ENCODE data around the gene MLST8. TPM values are rescaled to one million over a fixed set of nuclear protein-coding genes. Genes with fewer than 3 reads are reported as not detected.

Gene MLST8, protein sequence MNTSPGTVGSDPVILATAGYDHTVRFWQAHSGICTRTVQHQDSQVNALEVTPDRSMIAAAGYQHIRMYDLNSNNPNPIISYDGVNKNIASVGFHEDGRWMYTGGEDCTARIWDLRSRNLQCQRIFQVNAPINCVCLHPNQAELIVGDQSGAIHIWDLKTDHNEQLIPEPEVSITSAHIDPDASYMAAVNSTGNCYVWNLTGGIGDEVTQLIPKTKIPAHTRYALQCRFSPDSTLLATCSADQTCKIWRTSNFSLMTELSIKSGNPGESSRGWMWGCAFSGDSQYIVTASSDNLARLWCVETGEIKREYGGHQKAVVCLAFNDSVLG
- polyA plus RNA-seq (2013, experiment 1 of 2; ENCODE audit: insufficient read length) = 35.8 TPM
- 38.1 TPM for polyA plus RNA-seq (2013, experiment 2 of 2; ENCODE audit: insufficient read length)

DNA sequence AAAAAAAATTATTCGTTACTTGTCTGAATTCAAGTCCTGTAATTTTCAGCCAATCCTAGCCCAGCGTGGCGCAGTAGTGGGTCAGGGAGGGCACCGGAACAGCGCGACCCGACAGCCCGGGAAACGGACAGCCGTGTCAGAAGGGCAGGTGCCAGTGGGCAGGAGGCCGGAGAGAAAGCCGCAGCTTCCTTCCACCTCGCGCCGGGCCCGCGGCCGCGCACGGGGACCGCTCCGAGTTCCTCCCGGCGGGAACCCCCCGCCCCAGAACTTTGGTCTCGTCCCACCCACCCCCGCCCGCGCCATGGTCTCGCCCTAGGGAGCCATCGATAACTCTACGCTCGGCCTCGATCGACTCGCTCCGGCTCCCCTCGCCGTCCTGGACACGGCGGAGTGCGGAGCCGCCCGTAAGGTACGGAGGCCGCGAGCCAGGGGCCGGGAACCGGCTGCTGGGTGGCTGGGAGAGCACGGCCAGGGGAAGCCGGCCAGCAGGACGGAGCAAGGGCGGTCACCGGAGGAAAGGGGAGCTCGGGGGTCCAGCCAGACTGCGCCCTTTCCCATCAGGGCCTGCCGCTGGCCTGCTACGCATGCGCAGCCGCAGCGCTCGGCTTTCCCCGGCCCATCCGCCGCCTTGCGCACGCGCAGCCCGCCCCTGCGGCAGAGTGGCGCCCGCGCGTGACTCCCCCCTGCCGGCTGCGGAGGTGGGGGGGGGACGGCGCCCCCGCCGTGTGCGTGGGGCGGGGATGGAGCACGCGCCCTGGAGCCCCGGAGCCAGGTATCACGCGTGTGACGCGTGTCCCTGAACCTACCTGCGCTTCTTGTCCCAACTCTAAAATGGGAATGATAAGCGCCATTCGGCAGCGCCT is at the start of gene MLST8:
MLST8 (plus strand) TSS at position 351 of the 863 bp plus-strand sequence. CDS start 632 bp downstream, outside the sequence.
- peak; percentile 87 for DNase-seq

DNA sequence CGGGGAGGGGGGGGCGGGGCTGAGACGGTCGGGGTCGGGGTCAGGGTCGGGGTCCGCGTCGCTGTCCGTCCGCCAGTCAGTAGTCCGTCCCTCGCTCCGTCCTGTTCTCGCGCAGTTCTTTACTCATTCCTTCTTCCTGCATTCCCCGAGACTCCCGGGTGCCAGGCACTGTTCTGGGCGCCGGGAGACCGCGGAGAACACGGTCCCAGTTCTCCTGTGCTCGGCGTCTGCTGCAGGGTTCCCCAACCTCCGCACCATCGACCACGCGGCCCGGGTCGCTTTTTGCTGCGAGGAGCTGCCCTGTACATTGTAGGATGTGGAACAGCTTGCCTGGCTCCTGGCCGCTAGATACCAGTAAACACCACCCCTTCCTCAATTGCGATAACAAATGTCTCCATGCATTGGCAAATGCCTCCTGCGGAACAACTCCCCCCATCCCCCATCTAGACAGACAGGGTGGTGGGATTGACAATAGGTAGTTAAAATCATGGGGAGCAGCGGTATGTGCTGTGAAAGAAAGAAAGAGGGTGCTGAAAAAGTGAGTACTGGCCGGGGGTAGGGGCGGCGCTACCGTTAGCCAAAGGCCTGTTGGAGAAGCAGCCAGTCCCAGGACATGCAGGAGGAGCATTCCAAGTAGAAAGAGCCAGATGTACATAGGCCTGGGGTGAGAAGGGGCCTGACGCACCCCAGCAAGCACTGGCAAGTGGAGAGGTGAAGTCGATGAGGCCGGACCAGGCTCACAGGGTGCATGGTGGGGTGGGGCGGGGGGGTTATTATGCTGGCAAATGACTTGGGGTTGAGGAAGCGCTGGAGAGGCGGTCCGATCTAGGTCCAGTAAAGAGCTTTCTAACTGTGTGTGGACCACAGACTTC is 49.0 kb upstream of the MLST8 start:
- no peak for DNase-seq

DNA sequence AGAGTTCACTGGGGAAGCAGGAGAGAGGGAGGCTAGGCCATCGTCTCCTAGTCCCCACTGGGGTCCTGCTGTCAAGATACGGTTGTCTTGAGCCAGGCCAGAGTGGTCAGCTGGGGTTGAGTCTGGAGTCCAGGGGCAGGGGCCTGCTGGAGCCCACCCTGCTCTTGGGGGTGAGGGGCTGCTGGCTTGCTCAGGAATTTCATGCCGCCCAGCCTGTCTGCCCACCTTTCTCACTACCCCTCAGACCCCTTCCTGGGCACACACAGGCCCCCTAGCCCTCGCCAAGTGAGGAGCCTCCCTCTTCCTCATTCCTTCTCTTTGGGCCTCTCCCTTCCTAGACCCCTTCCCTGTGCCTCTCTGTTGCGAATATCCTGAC is 48.4 kb upstream of the MLST8 start:
- DNase-seq = no peak

- DNase-seq = no peak
Observed at GRCh38 chr16:2157480-2158261, 47.6 kb upstream of the MLST8 start.

DNA sequence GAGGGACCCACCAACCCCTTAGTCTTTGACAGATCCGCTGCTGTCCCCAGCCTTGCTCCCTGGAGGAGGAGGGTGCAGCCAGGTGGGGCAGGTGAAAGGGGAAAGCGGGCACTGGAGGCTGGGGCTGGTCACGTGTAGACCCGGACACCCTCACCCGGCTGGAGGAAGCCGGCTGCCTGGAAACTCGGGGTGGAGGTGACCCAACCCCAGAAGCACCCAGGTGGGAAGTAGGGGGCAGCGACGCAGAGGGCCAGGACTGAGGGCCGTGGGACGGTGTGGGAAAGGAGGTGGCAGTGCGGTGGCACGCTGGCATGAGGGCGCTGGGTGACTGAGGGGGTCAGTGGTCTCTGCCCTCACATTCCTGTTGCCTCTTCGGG is 47.0 kb upstream of the MLST8 start:
- DNase-seq = no peak

- no peak for DNase-seq
Observed at GRCh38 chr16:2159175-2159838, 45.9 kb upstream of the MLST8 start.

DNA sequence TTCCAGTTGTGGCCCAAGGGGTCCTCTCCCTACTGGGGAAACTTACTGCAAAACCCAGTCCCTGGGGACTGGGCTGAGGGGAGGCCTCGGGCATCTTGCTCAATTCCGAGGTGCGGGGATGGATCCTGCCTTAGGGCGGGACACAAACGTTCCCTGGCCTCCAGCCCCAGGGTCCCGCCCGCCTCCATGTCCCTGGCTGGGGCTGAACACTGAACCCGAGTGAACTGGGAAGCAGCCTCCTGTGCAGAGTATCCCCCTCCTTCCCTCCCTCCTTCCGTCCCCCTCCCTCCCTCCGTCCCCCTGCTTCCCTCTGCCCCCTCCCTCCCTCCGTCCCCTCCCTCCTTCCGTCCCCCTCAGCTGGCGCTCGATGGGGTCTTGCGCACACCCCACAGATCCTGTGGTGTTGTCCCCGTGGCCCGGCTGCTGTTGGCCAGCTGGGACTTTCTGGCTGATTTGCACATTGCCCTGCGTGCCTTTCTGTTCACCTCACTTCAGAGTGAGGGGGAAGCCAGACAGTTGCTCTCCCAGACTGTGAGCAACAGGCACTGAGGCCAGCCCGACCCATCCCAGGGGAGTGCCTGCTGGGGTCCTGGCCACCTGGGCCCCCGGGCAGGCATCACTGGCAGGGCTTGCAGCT is 44.2 kb upstream of the MLST8 start:
- peak; percentile 53 for DNase-seq

GRCh38 chr16:2161911-2162310 is 43.3 kb upstream of the MLST8 start:
- DNase-seq = no peak

GRCh38 chr16:2162676-2163118 is 42.6 kb upstream of the MLST8 start:
- DNase-seq = no peak

DNA sequence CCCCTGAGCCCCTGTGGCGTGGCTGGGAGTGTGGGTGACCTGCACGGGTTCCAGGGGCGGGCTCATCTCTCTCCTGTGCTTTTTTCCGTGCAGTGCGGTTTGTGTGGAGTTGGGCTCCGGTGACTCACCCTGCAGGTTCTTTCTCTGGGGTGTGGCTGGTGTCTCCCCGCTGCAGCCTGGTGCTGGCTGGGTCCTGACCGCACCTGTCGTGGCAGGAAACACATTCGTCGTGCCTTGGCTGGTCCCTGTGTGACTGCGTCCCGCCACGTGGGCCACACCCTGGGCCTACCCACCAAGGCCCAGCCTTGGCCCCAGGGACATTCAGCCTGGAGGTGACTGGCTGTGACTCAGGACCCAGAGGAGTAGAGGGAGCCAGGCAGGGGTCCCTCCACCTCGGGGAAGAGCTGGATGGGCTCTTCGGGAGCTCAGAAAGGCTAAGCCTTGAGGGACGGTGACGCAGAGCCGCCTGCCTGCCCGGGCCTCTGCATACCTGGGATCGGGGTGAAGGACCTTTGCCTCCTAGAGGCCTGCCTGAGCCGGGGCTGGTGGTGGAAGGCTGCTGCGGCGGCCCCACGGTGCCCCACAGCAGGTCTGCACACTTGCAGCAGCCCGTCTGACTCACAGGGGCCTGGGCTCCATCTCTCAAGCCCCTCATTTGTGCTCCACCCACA is 41.9 kb upstream of the MLST8 start:
- DNase-seq = no peak

GRCh38 chr16:2165861-2166260 is 39.4 kb upstream of the MLST8 start:
- no peak for DNase-seq

GRCh38 chr16:2166263-2167067 is 38.8 kb upstream of the MLST8 start:
- DNase-seq = no peak

DNA sequence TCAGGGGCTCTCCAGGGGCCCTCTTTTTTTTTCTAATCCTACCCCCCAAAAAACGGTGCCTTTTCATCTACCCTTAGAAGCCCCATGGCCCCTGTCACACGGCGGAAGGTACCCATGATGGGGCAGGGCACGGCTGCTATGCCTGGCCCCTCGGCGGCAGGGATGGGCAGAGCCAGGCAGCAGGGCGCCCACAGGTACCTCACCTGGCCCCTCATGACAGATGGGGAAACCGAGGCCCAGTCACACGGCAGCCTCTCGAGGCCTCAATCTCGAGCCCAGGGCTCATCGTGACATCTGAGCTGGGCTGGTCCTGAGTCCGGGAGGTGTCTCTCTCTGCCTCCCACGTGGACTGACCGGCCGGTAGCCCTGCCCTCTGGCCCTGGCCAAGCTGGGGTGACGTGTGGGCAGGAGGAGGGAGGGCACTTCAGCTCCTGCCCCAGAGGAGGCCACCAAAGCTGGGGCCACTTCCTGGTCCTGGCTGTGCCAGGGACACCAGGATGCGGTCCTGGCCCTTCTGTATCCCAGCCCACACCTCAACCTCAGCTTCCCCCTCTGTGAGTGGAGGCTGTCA is 38.1 kb upstream of the MLST8 start:
- no peak for DNase-seq

- no peak for DNase-seq
Observed at GRCh38 chr16:2170080-2170479, 35.2 kb upstream of the MLST8 start.

GRCh38 chr16:2170587-2171435 is 34.4 kb upstream of the MLST8 start:
- no peak for DNase-seq

DNA sequence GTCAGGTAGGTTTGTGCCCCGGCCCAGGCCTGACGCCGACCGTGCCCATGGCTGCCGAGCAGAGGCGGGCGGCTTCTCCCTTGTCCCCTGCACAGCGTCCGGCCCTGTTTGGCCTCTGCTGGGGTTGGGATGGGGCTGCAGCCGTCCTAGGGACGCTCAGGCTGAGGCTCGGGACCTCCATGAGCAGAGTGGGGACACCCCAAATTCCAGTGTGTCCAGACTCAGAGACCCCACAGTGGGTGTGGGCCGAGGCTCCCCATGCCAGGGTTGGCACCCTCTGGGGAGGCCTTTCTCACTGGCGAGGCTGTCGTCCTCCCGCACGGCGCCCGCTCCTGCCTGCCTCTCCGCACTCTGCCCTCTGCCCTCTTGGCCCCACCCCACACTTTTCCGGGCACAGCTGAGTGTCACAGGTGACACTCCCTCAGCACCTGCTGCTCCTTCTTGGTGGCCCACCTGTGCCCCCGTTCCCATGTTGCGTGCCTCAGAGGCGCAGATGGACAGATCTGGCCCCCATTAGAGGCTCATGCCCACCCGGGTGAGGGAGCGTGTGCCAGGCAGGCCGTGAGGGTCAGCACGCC is 33.6 kb upstream of the MLST8 start:
- no peak for DNase-seq

- DNase-seq = no peak
Observed at GRCh38 chr16:2172688-2173335, 32.4 kb upstream of the MLST8 start.

Data from fibroblast of skin of scalp (primary cell).